ENCODE measurements around the gene MYO18A. TPM values are rescaled to one million over a fixed set of nuclear protein-coding genes. Genes with fewer than 3 reads are reported as not detected.

The MYO18A gene
- total RNA-seq, 1 donor from 2014 or later: 26.7 TPM

DNA sequence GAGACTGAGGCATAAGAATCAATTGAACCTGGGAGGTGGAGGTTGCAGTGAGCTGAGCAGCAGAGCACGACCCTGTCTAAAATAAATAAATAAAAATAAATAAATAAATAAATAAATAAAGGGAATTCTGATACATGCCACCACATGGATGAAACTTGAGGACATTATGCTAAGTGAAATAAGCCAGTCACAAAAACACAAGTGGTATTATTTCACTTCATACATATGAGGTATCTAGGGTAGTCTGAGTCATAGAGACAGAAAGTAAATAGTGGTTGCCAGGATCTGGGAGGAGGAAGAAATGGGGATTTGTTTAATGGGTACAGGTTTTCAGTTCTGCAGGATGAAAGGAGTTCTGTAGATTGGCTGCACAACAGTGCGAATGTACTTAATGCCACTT is 120.9 kb downstream of the MYO18A start:
- peak in 1 of 2 donors; percentile 31 for DNase-seq (ENCODE audit: low read depth in 2 of 2)

DNA sequence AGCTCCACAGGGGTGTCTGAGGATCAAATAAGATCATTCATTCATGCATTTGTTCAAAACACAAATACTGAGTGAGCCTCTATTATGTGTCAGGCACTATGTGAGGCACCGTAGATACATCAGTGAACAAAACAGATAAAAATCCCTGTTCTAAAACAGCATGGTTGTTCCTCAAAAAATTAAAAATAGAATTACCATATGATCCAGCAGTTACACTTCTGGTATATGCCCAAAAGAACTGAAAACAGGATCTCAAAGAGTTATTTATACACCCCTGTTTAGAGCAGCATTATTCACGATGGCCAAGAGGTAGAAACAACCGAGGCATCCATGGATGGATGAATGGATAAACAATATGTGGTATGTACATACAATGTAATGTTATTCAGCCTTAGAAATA is 121.8 kb downstream of the MYO18A start:
- DNase-seq (ENCODE audit: low read depth in 2 of 2): no peak

- no peak for DNase-seq (ENCODE audit: low read depth in 2 of 2)
Measured at GRCh38 chr17:29057361-29057760, 122.8 kb downstream of the MYO18A start.

- DNase-seq (ENCODE audit: low read depth in 2 of 2): no peak
Measured at GRCh38 chr17:29054835-29055234, 125.4 kb downstream of the MYO18A start.

- no peak for DNase-seq (ENCODE audit: low read depth in 2 of 2)
Measured at GRCh38 chr17:29051731-29052130, 128.5 kb downstream of the MYO18A start.

- DNase-seq (ENCODE audit: low read depth in 2 of 2): no peak
Measured at GRCh38 chr17:29051194-29051593, 129.0 kb downstream of the MYO18A start.

- no peak for DNase-seq (ENCODE audit: low read depth in 2 of 2)
Measured at GRCh38 chr17:29050176-29050575, 130.0 kb downstream of the MYO18A start.

GRCh38 chr17:29049541-29050145 is 130.6 kb downstream of the MYO18A start:
- DNase-seq (ENCODE audit: low read depth in 2 of 2): no peak

GRCh38 chr17:29048440-29049368 is 131.5 kb downstream of the MYO18A start:
- peak; percentile 2 to 46 for DNase-seq (ENCODE audit: low read depth in 2 of 2)

GRCh38 chr17:29046473-29046839 is 133.7 kb downstream of the MYO18A start:
- no peak for DNase-seq (ENCODE audit: low read depth in 2 of 2)

DNA sequence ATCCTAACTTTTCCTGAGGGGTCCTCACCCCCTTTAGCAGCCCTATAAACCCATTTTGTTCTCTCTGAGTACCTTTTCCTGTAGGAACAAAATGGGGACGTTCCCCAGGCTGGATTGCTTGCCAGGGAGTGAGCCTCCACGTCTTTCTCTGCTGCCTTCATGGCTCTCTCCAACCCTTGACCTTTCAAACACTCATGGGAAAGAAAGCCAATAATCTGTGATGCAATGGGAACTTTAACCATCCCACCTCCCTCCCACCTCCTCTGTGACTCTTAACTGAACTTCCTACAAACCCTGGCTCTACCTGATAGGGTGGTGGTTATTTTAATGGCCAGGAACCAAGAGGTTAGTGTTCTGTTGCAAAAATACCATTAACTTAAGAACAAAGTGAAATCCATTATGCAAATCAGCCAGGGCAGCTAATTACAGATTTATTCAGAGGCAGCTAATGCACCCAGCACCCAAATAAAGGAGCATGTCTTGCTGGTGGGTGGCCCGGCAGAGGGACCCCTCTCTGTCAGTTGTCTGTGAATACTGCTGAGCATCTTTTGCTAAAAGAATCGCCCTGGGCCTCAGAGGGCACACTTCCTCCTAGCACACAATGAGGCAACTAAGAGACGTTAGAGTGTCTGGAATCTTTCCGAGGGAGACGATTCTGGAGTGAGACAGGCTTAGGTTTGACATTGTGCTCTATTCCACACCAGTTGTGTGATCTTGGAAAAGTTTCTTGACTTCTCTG is 134.3 kb downstream of the MYO18A start:
- DNase-seq (ENCODE audit: low read depth in 2 of 2): no peak

- no peak for DNase-seq (ENCODE audit: low read depth in 2 of 2)
Measured at GRCh38 chr17:29045026-29045425, 135.2 kb downstream of the MYO18A start.

GRCh38 chr17:29043539-29044145 is 136.6 kb downstream of the MYO18A start:
- DNase-seq (ENCODE audit: low read depth in 2 of 2): no peak

GRCh38 chr17:29042679-29043538 is 137.3 kb downstream of the MYO18A start, which contains the start of gene PIPOX:
TSS of gene PIPOX (plus strand) at chr17:29043141. CDS start at chr17:29043226, 85 bp downstream.
- peak; percentile 7 to 43 for DNase-seq (ENCODE audit: low read depth in 2 of 2)

- DNase-seq (ENCODE audit: low read depth in 2 of 2): no peak
Measured at GRCh38 chr17:29042026-29042678, 138.0 kb downstream of the MYO18A start.

GRCh38 chr17:29041571-29041970 is 138.6 kb downstream of the MYO18A start:
- no peak for DNase-seq (ENCODE audit: low read depth in 2 of 2)

- DNase-seq (ENCODE audit: low read depth in 2 of 2): no peak
Measured at GRCh38 chr17:29041091-29041490, 139.1 kb downstream of the MYO18A start.

DNA sequence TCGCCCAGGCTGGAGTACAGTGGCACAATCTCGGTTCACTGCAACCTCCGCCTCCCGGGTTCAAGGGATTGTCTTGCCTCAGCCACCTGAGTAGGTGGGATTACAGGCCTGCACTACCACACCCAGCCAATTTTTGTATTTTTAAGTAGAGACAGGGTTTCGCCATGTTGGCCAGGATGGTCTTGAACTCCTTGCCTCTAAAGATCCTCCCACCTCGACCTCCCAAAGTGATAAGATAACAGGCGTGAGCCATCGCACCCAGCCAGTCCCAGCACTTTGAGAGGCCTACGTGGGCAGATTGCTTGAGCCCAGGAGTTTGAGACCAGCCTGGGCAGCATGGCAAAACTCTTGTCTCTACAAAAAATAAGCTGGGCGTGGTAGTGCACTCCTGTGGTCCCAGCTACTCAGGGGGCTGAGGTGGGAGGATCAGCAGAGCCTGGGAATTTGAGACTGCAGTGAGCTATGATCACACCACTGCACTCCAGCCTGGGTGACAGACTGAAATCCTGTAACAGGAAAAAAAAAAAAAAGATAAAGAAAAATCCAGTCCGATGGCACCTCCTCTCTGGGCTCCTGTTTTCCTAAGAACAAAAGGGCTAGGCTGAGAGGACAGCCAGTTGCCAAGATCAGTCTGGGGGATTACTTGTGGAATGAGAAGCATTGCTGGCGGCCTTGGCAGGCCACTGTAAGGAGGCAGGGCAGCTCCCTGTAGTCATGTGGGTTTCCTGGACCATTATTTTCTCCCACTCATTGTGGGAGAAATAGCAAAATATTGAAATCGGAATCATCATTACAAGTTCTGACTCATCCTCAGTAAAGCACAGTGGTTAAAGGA is 140.2 kb downstream of the MYO18A start:
- peak in 1 of 2 donors; percentile 32 for DNase-seq (ENCODE audit: low read depth in 2 of 2)

DNA sequence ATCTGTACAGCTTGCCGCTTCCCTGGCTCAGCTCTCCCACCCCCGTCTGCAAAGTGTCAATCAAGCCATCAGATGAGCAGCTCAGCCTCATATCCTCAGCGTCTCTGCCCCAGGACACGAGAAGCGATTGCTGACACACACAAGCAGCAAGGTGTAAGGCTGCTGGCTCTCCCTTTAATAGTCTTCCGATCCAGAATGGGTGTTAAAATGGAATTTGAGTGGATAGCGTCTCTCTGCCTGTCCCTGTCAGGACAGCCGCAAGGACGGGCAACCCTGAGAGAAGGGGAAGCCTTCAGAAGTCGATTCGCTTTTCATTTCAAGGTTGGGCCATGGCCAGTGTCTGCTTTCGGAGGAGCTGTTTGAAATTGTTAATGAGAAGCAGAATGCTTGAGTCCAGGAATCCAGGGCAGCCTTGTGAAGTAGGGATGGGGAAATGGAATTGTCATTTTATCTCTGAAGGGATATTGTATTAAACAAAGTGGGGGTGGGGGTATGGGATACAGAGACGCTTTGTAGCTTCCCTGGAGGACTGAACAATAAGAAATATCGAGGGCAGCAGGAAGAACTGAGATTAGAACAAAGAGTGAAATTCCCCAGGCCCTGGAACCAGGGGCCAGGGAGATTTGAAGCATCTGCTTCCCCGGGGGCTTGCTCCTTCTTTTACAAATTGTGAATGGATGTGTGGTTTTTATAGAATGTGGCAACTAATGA is 142.0 kb downstream of the MYO18A start:
- no peak for DNase-seq (ENCODE audit: low read depth in 2 of 2)

All from dermis microvascular lymphatic vessel endothelial cell (primary cell).